K562 (cell line): ENCODE results near the gene TCF21. TPM values are rescaled to one million over a fixed set of nuclear protein-coding genes. Genes with fewer than 3 reads are reported as not detected.

ENCODE experiments used
- ATAC-seq: fragments of 200-7000 bp; cut with Tn5 transposase; 3 replicates; pipeline ENCODE4 v1.9.1; 2020; ENCODE audit warnings: moderate library complexity
- BruUV-seq: library from RNA; stranded (reverse); fragments of 400-500 nt; replicated peaks from 2 replicates; lab custom pipeline; 2021; lab: Mats Ljungman, UMichigan
- CTCF ChIA-PET: fragments of 300-600 bp; formaldehyde crosslinking; extraction: SDS; loops from one replicate; lab custom pipeline; 2021; ENCODE audit warnings: low intra/inter-chr PET ratio; lab: Yijun Ruan, JAX
- POLR2A ChIA-PET: fragments of 300-600, 350-650 bp; sonication (Branson Sonifier 250); formaldehyde crosslinking; extraction: SDS; loops from one replicate; lab custom pipeline; 2021; ENCODE audit warnings: antibody characterized with exemption, inconsistent platforms; lab: Yijun Ruan, JAX
- DNase-seq, 4 experiments: peaks; one replicate each; pipeline versions ENCODE4 v3.0.0 to v3.0.0-alpha.2; 2011 to 2018; ENCODE audit warnings: low spot score in 3 of 4, mixed read lengths in 3 of 4; ENCODE audit errors: extremely low read depth in 1 of 4
- FAIRE-seq: peaks from 2 replicates; lab custom pipeline; 2011; peaks lifted over from hg19 to GRCh38; lab: Jason Lieb, UNC
- H2AFZ ChIP-seq: 2 replicates; pipeline ENCODE4 v1.6.0; 2011; ENCODE audit warnings: low read depth, low read length, control low read depth, inconsistent platforms
- H3K27ac ChIP-seq: fragments of 200-600 bp; 3 replicates; pipeline ENCODE4 v1.8.0; 2011; ENCODE audit warnings: low read depth, mild to moderate bottlenecking, control low read depth, inconsistent platforms, low read length, moderate library complexity, mixed read lengths; ENCODE audit errors: extremely low read depth
- H3K27me3 ChIP-seq, 2 experiments: fragments of 300-600 bp in 1 of 2; 2 replicates in 1 of 2; 3 replicates in 1 of 2; pipeline versions ENCODE4 v1.6.0 to v1.8.0; 2011; ENCODE audit warnings: inconsistent platforms in 2 of 2, low read length in 2 of 2, mild to moderate bottlenecking in 1 of 2, mixed read lengths in 1 of 2, moderate library complexity in 1 of 2; ENCODE audit not compliant: control insufficient read depth in 2 of 2, insufficient read depth in 2 of 2
- H3K36me3 ChIP-seq: fragments of 300-600 bp; 3 replicates; pipeline ENCODE4 v1.8.0; 2011; ENCODE audit warnings: mild to moderate bottlenecking, low read length, inconsistent platforms; ENCODE audit not compliant: control insufficient read depth, insufficient read depth
- H3K4me1 ChIP-seq, 2 experiments: fragments of 200-600 bp in 1 of 2; replicated peaks in 1 of 2; 2 replicates in 1 of 2; 3 replicates in 1 of 2; pipeline versions ENCODE4 v1.5.1 to v1.8.0; 2011; ENCODE audit warnings: inconsistent platforms in 2 of 2, low read length in 2 of 2, mild to moderate bottlenecking in 1 of 2, mixed read lengths in 1 of 2, moderate library complexity in 1 of 2; ENCODE audit not compliant: control insufficient read depth in 2 of 2, insufficient read depth in 2 of 2
- H3K4me2 ChIP-seq: 2 replicates; pipeline ENCODE4 v1.6.1; 2011; ENCODE audit warnings: low read length, control low read depth, inconsistent platforms, mixed read lengths; ENCODE audit not compliant: insufficient read depth
- H3K4me3 ChIP-seq: fragments of 200-600 bp; sonication (generic), shearing (Covaris generic); 2 replicates; pipeline ENCODE4 v1.5.1; 2016; ENCODE audit warnings: control low read depth, inconsistent platforms
- H3K79me2 ChIP-seq: fragments of 200-600 bp; 3 replicates; pipeline ENCODE4 v1.8.0; 2011; ENCODE audit warnings: low read length, inconsistent platforms; ENCODE audit not compliant: control insufficient read depth, insufficient read depth
- H3K9ac ChIP-seq, 2 experiments: 2 replicates each; pipeline versions ENCODE4 v1.6.0 to v1.6.1; 2011; ENCODE audit warnings: low read depth in 2 of 2, low read length in 2 of 2, control low read depth in 1 of 2, inconsistent platforms in 1 of 2, mild to moderate bottlenecking in 1 of 2, mixed read lengths in 1 of 2; ENCODE audit not compliant: insufficient read depth in 1 of 2
- H3K9me1 ChIP-seq: one replicate; pipeline ENCODE4 v1.6.0; 2011; ENCODE audit warnings: inconsistent platforms, mild to moderate bottlenecking, low read length, moderate library complexity; ENCODE audit not compliant: control insufficient read depth, insufficient read depth
- H3K9me3 ChIP-seq: replicated peaks from 2 replicates; pipeline ENCODE4 v1.5.1; 2011; ENCODE audit warnings: low read depth, low read length, inconsistent platforms; ENCODE audit not compliant: control insufficient read depth, insufficient read depth
- H4K20me1 ChIP-seq: replicated peaks from 2 replicates; pipeline ENCODE4 v1.6.1; 2011; ENCODE audit warnings: low read length, inconsistent platforms, mixed read lengths; ENCODE audit not compliant: control insufficient read depth, insufficient read depth
- BCL6 ChIP-seq: fragments of 250-450 bp; sonication (Bioruptor Pico); IDR thresholded peaks from 2 replicates; pipeline ENCODE4 v1.4.0; 2020
- E2F5 ChIP-seq: sonication (generic); formaldehyde crosslinking; IDR thresholded peaks from 2 replicates; pipeline ENCODE4 v1.8.0; 2022; ENCODE audit warnings: mild to moderate bottlenecking, missing genetic modification reagents
- ETS2 ChIP-seq: IDR thresholded peaks from 2 replicates; pipeline ENCODE4 v1.6.1; 2016; ENCODE audit warnings: borderline replicate concordance, missing genetic modification characterization, mild to moderate bottlenecking, moderate library complexity, missing compliant biosample characterization; ENCODE audit not compliant: poor library complexity, severe bottlenecking
- HIVEP1 ChIP-seq: fragments of 250-450 bp; sonication (Bioruptor Pico); IDR thresholded peaks from 2 replicates; pipeline ENCODE4 v1.4.0; 2020; ENCODE audit warnings: mild to moderate bottlenecking
- NFIX ChIP-seq: fragments of 250-450 bp; sonication (Bioruptor Pico); IDR thresholded peaks from 2 replicates; pipeline ENCODE4 v1.4.0; 2020; ENCODE audit warnings: low read depth, mild to moderate bottlenecking, moderate library complexity
- POLR2AphosphoS5 ChIP-seq: IDR thresholded peaks from 2 replicates; pipeline ENCODE4 v1.6.1; 2011; ENCODE audit warnings: mild to moderate bottlenecking, low read depth, low read length, moderate library complexity; ENCODE audit not compliant: control insufficient read depth, insufficient read depth
- PURB ChIP-seq: sonication (generic); formaldehyde crosslinking; IDR thresholded peaks from 2 replicates; pipeline ENCODE4 v1.9.0; 2021; ENCODE audit warnings: low read depth, mild to moderate bottlenecking, missing genetic modification reagents
- STAT5B ChIP-seq: fragments of 250-450 bp; sonication (Bioruptor Pico); IDR thresholded peaks from 2 replicates; pipeline ENCODE4 v1.8.0; 2021; ENCODE audit warnings: mild to moderate bottlenecking, inconsistent platforms
- STAT6 ChIP-seq: sonication (generic); formaldehyde crosslinking; IDR thresholded peaks from 2 replicates; pipeline ENCODE4 v1.8.1; 2023; ENCODE audit warnings: mild to moderate bottlenecking, missing genetic modification reagents
- ZFPM2 ChIP-seq: fragments of 250-450 bp; sonication (Bioruptor Pico); IDR thresholded peaks from 2 replicates; pipeline ENCODE4 v1.5.1; 2022; ENCODE audit warnings: mild to moderate bottlenecking
- ZKSCAN3 ChIP-seq: fragments of 250-450 bp; sonication (Bioruptor Pico); IDR thresholded peaks from 2 replicates; pipeline ENCODE4 v1.4.0; 2020
- ZNF133 ChIP-seq: fragments of 250-450 bp; sonication (Bioruptor Pico); IDR thresholded peaks from 2 replicates; pipeline ENCODE4 v1.4.0; 2020; ENCODE audit warnings: mild to moderate bottlenecking
- WGBS: fragments of 100-300 bp; shearing (Covaris generic); methylation state at CpG from one replicate; pipeline ENCODE4 v1.1.6; 2016; ENCODE audit warnings: low coverage, mixed read lengths; ENCODE audit not compliant: insufficient coverage; ENCODE audit errors: missing lambda C conversion rate; 5-methylcytosine and 5-hydroxymethylcytosine counted together
- in situ Hi-C: fragments of 300-500 bp; cut with MboI; formaldehyde crosslinking; loops from 4 replicates; pipeline ENCODE4 v1.15.0; 2018; ENCODE audit warnings: inconsistent platforms, mixed read lengths
- intact Hi-C: fragments of 100-400 bp; cut with micrococcal nuclease; formaldehyde crosslinking; loops from 2 replicates; pipeline ENCODE4 v1.14.2; 2022
- polyA plus RNA-seq, 8 experiments: library from polyadenylated mRNA; depleted of rRNA in 4 of 8; stranded (reverse) in 5 of 8; unstranded in 3 of 8; fragments of >200 nt; fragmentation: Nextera tagmentation in 2 of 8; fragmentation: Illumina TruSeq in 1 of 8; extraction: Ambion mirVana in 2 of 8; extraction: Trizol in 1 of 8; gene quantifications; 2 replicates each; pipeline versions ENCODE4 v1.2.1 to v1.2.3, GENCODE V29; 2011 to 2014; ENCODE audit warnings: inconsistent platforms in 1 of 8, missing spikeins in 1 of 8
- total RNA-seq, 7 experiments: library from RNA; depleted of rRNA in 6 of 7; stranded (reverse); fragments of >200 nt in 6 of 7; fragmentation: Illumina TruSeq in 2 of 7; extraction: Trizol in 2 of 7; gene quantifications; 2 replicates each; pipeline versions ENCODE4 v1.2.1 to v1.2.3, GENCODE V29; 2011 to 2021; ENCODE audit warnings: low replicate concordance in 1 of 7
- TF ChIP-seq, protein P1 (sequence below): sonication (generic); formaldehyde crosslinking; IDR thresholded peaks from 2 replicates; pipeline ENCODE4 v1.8.1; 2023; ENCODE audit warnings: mild to moderate bottlenecking, missing genetic modification reagents, moderate library complexity
- TF ChIP-seq, protein P2 (sequence below), 2 experiments: fragments of 150-350 bp in 1 of 2; IDR thresholded peaks; 2 replicates each; pipeline ENCODE4 v1.6.1; 2012 to 2016; ENCODE audit warnings: low read depth in 2 of 2, low read length in 2 of 2, mild to moderate bottlenecking in 1 of 2, moderate library complexity in 1 of 2

The TCF21 gene
- total and polyA plus RNA-seq, 9 of the 15 experiments (the other 6 are each of a cell fraction or from before 2014, with no cell fraction given) = not detected

DNA sequence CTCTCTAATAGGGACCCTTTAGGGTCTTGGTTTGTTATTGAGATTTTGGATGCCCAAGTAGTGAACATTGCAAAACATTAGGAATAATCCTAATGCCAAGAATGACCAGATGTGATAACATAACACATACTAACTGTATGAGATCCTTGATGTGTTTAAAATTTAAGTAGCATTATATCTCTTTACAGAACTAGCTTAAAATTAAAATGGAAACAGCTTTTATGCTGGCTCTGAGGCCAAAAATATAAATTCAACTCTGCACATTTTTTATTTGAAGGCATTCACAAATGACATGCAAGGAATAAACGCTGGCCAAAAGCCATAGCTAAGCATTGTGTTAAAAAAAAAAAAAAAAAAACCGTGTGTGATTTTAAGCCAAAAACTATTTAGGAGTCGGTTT is 47.7 kb upstream of the TCF21 start:
- DNase-seq (no peak), FAIRE-seq (no peak), ATAC-seq (no peak)
- no peak for TF ChIP-seq POLR2AphosphoS5
- TF ChIP-seq ZKSCAN3 (CRISPR knock-in tag) = no peak
- TF ChIP-seq, protein P1, sequence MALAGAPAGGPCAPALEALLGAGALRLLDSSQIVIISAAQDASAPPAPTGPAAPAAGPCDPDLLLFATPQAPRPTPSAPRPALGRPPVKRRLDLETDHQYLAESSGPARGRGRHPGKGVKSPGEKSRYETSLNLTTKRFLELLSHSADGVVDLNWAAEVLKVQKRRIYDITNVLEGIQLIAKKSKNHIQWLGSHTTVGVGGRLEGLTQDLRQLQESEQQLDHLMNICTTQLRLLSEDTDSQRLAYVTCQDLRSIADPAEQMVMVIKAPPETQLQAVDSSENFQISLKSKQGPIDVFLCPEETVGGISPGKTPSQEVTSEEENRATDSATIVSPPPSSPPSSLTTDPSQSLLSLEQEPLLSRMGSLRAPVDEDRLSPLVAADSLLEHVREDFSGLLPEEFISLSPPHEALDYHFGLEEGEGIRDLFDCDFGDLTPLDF (CRISPR knock-in tag) = no peak
- no peak for TF ChIP-seq STAT6 (CRISPR knock-in tag)
- no peak for TF ChIP-seq STAT5B (CRISPR knock-in tag)
- TF ChIP-seq NFIX = no peak
- no peak for TF ChIP-seq ZFPM2 (CRISPR knock-in tag)
- TF ChIP-seq HIVEP1 (CRISPR knock-in tag) = no peak
- no peak for TF ChIP-seq ZNF133 (CRISPR knock-in tag)
- TF ChIP-seq, protein P2, sequence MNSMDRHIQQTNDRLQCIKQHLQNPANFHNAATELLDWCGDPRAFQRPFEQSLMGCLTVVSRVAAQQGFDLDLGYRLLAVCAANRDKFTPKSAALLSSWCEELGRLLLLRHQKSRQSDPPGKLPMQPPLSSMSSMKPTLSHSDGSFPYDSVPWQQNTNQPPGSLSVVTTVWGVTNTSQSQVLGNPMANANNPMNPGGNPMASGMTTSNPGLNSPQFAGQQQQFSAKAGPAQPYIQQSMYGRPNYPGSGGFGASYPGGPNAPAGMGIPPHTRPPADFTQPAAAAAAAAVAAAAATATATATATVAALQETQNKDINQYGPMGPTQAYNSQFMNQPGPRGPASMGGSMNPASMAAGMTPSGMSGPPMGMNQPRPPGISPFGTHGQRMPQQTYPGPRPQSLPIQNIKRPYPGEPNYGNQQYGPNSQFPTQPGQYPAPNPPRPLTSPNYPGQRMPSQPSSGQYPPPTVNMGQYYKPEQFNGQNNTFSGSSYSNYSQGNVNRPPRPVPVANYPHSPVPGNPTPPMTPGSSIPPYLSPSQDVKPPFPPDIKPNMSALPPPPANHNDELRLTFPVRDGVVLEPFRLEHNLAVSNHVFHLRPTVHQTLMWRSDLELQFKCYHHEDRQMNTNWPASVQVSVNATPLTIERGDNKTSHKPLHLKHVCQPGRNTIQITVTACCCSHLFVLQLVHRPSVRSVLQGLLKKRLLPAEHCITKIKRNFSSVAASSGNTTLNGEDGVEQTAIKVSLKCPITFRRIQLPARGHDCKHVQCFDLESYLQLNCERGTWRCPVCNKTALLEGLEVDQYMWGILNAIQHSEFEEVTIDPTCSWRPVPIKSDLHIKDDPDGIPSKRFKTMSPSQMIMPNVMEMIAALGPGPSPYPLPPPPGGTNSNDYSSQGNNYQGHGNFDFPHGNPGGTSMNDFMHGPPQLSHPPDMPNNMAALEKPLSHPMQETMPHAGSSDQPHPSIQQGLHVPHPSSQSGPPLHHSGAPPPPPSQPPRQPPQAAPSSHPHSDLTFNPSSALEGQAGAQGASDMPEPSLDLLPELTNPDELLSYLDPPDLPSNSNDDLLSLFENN (IDR thresholded peaks at IDR 0.05; ENCODE audit: low read depth in 2 of 2, low read length in 2 of 2) = no peak
- no peak for TF ChIP-seq PURB (CRISPR knock-in tag)
- TF ChIP-seq E2F5 = no peak
- no peak for TF ChIP-seq BCL6 (CRISPR knock-in tag)
- no peak for TF ChIP-seq ETS2 (tag)
- H3K27ac ChIP-seq = no peak overlapping the region
- intact Hi-C loops (no loop called here), in situ Hi-C loops (no loop called here)
- POLR2A ChIA-PET = no interaction called here
- H3K4me2 ChIP-seq = no peak overlapping the region
- no peak overlapping the region for H3K9ac ChIP-seq
- CTCF ChIA-PET = no interaction called here
- H3K4me3 ChIP-seq = no peak overlapping the region
- H3K79me2 ChIP-seq = no peaks in the 10 kb centered on the region
- H4K20me1 ChIP-seq = no peaks in the 10 kb centered on the region
- no peaks in the 10 kb centered on the region for H3K9me3 ChIP-seq
- no peaks in the 10 kb centered on the region for H3K9me1 ChIP-seq
- peaks cover 0 to 5% of the 10 kb centered on the region in 2 experiments; a peak in 2 of 5 replicates for H3K4me1 ChIP-seq
- BruUV-seq = no TSS peak
- WGBS = 0% methylated on average over 3 of the region's 3 CpGs
- no peak overlapping the region for H2AFZ ChIP-seq
- no peaks in the 10 kb centered on the region for H3K36me3 ChIP-seq
- H3K27me3 ChIP-seq = no peaks in the 10 kb centered on the region; a peak in 1 of 5 replicates
